NCI-H69 (cell line): ENCODE results near the gene ZMIZ1.

Source experiments
- DNase-seq: peaks from one replicate; lab custom pipeline; 2025; lab: John Stamatoyannopoulos, UW

The ZMIZ1 gene

GRCh38 chr10:79208251-79208983 is 139.7 kb downstream of the ZMIZ1 start:
- DNase-seq = no peak

DNA sequence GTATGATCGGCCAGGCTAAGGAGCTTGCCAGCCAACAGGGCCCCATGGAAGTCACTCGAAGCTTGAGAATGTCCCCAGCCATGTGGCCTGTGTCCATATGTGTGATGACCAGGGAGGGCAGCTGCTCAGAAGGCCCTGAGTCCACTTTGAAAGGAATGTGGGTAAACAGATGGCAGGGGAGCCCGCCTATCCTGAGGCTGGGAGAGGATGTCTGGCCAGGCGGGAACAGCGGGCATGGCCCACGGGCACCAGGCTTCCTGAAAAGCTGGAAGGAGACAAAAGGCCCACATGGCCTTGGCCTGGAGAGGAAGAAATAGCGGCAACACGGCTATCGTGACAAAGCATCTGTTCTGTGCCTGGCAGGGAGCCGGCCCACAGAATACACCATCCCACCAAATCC is 140.6 kb downstream of the ZMIZ1 start:
- DNase-seq = no peak

GRCh38 chr10:79209831-79210230 is 141.1 kb downstream of the ZMIZ1 start:
- DNase-seq = no peak

DNA sequence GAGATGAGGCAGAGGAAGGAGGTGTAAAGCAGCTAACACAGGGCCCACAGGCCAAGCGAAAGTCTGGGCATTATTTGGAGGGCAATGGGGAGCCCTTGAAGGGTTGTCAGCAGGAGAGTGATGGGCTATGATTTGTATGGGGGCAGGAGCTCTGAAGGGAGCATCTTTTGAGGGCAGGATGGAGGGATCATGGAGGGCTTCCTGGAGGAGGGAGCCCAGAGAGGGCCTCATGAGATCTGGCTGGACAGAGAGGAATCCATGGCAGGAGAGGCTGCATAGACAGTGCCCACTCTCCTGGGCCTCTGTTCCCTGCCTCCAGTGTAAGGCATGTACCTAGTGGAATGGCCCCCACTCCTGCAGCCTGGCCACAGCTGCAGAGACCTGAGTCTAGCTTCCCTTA is 141.9 kb downstream of the ZMIZ1 start:
- DNase-seq = no peak

GRCh38 chr10:79211616-79212015 is 142.8 kb downstream of the ZMIZ1 start:
- no peak for DNase-seq

DNA sequence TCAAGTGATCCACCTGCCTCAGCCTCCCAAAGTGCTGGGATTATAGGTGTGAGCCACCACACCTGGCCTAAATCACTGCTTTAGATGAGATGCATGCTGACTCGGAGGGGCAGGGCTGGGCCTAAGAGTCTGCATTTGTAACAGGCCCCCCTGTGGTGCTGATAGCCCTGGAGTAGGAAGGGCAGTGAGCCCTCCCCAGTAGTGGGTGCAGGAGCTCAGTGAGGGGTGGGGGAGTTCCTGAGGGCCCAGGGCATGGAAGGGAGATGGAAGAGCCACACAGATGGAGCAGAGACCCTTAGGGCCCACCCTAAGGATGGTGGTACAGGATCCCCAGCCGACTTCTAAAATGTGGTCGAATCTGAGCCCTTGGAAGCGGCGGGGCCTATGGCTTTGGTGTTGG is 146.8 kb downstream of the ZMIZ1 start:
- DNase-seq = no peak

DNA sequence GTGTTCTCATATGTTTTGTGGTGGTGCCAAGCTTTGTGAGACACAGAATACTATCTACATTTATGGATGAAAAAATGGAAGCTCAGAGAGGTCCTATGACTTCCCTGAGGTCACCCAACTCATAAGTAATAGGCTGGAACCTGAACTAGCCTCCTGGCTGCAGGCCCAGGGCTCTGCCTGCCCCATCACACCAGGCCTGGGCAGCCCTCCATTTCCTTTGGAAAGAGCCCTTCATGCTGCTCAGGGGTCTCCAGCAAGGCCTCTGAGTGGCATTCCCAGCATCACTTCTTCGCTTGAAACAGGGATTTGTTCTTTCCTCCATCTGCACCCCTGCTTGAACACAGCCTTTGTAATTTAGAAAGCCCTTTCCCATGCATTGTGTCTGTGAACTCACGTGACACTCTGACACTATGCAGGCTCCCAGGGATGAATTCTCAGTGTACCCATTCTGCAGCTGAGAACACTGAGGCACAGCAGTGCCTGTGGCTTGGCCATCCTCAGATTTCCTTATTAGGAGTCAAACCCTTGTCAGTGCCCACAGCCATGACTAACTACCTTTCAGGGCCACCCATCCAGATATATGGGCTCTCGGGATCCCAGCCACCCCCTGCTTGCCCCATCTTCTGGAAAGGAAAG is 150.7 kb downstream of the ZMIZ1 start:
- no peak for DNase-seq

- no peak for DNase-seq
Measured at GRCh38 chr10:79220307-79220706, 151.5 kb downstream of the ZMIZ1 start.

DNA sequence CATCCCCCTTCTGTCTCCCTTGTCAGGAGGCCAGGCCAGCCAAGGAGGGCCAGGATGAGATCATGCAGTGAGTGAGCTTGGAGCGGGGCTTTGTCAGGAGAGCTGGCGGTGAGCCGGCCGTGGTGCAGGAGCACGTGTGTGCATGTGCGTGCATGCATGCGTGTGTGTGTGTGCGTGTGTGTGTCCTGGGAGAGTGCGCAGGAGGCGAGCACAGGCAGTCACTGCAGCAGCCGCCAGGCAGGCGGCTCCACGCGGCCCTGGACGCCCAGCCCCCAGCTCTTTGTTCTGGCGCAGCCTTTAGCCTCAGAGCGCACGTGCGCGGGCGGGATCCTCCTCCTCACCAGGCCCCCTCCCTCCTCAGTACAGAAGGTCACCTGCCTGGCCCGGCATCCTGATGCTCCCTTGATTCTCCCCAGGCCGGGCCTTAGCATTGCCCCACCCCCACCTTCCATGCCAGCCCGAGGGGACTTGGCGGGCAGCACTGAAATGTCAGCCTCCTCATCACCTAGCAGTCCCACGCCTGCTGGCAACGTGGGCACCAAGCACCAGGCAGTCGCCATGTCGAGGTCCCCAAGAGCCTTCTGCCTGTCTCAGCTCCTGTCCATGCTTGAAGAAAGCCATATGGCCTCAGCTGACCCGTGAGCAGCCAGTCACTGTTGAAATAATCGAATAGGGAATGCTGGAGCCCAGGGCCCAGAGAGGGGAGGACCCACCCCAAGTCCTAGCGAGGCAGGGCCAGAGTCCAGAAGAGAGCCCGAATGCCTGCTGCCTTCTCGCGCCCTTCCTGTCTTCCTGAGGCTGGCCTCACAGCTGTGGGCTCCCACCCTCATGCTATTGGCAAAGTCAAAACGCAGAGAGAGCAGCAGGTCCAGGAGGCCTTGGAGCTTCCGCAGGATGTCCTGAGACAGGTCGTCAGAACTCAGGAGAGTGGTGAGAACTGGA is 152.6 kb downstream of the ZMIZ1 start:
- no peak for DNase-seq

DNA sequence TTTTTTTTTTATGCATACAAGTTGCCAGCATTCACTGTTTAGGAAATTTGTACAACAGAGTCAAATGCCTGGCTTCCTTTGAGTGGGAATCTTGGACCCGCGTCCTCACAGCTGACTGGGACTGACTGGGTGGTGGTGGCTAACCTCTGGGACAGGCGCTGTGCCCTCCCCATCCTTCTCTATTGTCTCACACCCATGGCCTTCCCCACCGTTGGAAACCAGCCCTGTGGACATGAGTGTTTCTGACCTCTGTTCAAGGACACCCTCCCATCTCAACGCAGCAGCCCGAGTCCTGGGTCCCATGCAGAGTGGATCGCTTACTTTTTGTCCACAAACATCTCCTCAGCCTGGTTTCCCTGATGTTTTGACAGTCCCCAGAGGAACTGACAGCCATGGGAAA is 153.4 kb downstream of the ZMIZ1 start:
- DNase-seq = no peak

DNA sequence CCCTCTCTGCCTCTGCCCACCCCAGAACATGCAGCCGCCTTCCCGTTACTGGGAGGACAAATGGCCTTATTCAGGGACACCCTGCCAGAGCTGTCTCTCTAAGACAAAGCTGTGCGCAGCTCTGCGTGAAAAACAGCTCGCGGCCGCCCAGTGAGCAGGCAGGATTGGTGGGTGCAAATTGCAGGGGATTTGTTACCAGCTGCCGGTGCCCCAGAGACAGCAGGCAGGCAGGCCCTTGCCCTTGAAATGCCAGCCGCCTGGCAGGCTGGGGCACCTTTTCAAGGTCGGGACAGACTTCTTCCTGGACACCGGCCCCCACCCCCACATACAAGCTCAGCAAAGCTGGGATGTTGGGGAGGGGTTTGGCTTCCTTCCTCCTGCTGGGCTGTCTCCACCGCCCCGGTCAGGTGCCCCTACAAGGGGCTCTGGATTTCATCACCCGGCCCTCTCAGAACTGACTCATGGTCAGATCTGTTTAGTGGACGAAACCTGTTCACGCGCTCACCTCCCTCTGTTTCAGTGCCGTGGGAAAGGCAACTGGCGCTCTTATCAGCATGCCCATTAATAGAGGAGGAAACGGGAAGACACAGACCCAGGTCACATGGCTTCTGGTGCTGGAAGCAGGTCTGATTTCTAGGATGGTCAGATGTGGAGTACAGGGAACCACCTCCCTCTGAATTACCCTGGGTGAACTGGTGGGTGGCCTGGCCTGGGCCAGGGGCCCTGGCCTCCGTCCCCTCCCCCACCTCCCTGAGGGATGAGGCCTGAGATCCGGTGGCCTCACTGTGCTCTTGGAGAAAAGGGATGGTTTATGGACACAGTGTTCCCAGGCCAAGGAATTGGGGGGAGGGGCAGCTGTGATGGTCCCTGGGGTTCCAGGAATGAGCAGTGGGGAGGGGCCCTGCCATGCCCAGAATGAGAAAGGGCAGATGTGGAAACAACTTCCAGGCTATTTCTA is 154.6 kb downstream of the ZMIZ1 start:
- no peak for DNase-seq

DNA sequence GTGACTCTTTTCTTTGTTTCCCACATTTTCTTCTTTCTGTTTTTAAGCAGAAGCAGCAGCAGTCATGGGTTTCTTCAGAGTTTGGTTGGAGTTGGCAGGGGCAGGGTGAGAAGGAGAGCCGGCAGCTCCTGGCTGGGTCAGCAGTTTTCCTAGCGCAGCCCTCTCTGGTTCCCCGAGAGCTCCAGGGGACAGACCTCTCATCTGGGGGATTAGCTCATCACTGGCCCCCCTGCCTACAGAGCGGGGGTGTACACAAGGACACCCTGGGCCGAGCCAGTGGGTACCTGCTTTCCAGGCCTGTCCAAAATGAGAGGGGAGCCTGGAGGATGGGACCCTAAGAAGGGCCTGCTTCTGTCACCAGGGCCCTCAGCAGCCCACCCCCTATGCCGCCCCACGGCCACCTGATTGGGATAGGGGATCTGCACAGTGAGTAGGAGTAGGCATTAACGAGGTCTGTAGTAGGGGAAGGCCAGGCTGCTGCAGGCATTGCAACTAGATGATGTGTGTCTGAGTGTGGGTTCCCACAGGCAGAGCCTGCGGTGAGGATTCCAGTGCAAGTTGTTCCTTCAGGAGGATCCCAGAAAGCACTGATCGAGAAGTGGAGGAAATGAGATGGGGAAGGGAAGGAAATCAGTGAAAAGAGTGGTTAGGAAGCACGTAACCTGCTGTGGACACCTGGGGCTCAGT is 155.6 kb downstream of the ZMIZ1 start:
- DNase-seq = no peak

DNA sequence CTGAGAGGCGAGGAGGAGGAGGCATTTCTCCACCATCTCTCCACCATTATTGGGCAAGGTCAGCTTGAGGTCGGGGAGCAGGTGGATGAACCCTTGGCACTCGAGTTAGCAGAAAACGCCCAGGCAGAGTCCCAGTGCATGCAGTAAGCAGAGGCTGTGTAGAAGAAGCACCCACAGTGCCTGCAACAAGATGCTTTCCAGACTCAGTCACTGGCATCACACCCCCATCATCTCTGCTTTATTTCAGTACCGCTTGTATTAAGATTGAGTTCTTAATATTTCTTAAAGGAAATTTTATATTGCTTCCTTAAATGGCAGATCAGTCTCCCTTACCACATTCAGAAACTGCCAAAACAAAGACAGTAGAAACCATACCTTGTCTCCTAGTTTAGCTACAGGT is 156.2 kb downstream of the ZMIZ1 start:
- no peak for DNase-seq

- no peak for DNase-seq
Measured at GRCh38 chr10:79226391-79227245, 157.9 kb downstream of the ZMIZ1 start.

- DNase-seq = peak; percentile 91
Measured at GRCh38 chr10:79229071-79229541, 160.3 kb downstream of the ZMIZ1 start.

GRCh38 chr10:79229830-79230327 is 161.1 kb downstream of the ZMIZ1 start:
- DNase-seq = no peak

GRCh38 chr10:79230328-79230830 is 161.6 kb downstream of the ZMIZ1 start:
- DNase-seq = peak; percentile 26

DNA sequence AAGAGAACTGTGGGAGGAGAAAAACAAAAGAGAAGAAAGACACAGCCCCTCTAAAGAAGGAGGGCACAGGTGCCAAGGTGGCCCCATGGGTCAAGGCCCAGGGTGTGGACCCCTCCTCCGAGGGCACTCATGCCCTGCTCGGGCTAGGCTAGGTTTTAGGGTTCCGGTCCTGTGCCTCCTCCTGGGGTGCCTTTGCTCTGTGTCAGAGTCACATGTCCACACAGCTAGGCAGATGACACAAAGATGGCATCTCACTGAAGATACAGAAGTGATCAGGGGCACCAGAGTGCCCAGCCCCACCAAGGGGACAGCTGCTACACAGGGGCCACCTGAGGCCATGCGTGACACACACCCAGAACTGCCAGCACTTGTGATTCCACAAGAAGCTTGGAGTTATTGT is 162.1 kb downstream of the ZMIZ1 start:
- no peak for DNase-seq

DNA sequence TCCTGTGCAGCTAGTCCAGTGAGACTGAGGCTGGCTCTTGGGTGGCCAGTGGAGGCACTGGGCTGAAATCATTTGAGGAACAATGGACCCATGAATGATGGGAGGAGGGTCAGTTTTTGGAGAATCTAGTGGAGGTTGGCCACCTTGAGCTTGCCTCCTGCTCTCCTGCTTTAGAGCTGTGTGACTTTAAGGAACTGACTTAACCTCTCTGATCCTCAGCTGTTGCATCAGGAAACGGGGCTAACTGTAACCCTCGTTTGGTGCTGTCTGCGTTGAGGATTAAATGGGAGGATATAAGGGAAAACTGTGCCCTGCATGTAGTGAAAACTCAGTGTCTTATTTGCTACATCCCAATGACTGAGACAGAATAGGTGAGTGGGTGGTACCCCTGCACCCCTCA is 163.1 kb downstream of the ZMIZ1 start:
- DNase-seq = no peak
